Astrocyte (in vitro differentiated cells and primary cell): ENCODE data around the gene VCL. TPM values are rescaled to one million over a fixed set of nuclear protein-coding genes. Genes with fewer than 3 reads are reported as not detected.
A peak's percentile ranks its signal among the peaks of the same experiment; 100 is the strongest.

Experiments
- DNase-seq: peaks from one replicate; pipeline ENCODE4 v3.0.0-alpha.2; 2010; ENCODE audit warnings: low read depth
- FAIRE-seq: peaks from 2 replicates; lab custom pipeline; 2011; peaks lifted over from hg19 to GRCh38; lab: Jason Lieb, UNC
- H2AFZ ChIP-seq: 2 replicates; pipeline ENCODE4 v1.6.0; 2012; ENCODE audit warnings: low read depth, low read length, inconsistent platforms
- H3K27ac ChIP-seq: 2 replicates; pipeline ENCODE4 v1.5.1; 2011; ENCODE audit warnings: low read depth, low read length, inconsistent platforms
- H3K27me3 ChIP-seq: 2 replicates; pipeline ENCODE4 v1.6.0; 2011; ENCODE audit warnings: low read length, inconsistent platforms; ENCODE audit not compliant: insufficient read depth
- H3K36me3 ChIP-seq: 2 replicates; pipeline ENCODE4 v1.5.1; 2011; ENCODE audit warnings: low read length, inconsistent platforms; ENCODE audit not compliant: insufficient read depth
- H3K4me1 ChIP-seq: 2 replicates; pipeline ENCODE4 v1.5.1; 2011; ENCODE audit warnings: low read length, inconsistent platforms; ENCODE audit not compliant: insufficient read depth
- H3K4me2 ChIP-seq: 2 replicates; pipeline ENCODE4 v1.6.0; 2012; ENCODE audit warnings: low read length, inconsistent platforms
- H3K4me3 ChIP-seq: 2 replicates; pipeline ENCODE4 v1.5.1; 2011; ENCODE audit warnings: low read depth, mild to moderate bottlenecking, low read length, inconsistent platforms; ENCODE audit not compliant: insufficient read depth
- H3K79me2 ChIP-seq: 2 replicates; pipeline ENCODE4 v1.6.0; 2012; ENCODE audit warnings: mild to moderate bottlenecking, low read length, inconsistent platforms; ENCODE audit not compliant: insufficient read depth
- H3K9ac ChIP-seq: 2 replicates; pipeline ENCODE4 v1.6.0; 2012; ENCODE audit warnings: mild to moderate bottlenecking, low read length, inconsistent platforms
- H3K9me3 ChIP-seq: 2 replicates; pipeline ENCODE4 v1.5.1; 2012; ENCODE audit warnings: low read depth, mild to moderate bottlenecking, low read length, inconsistent platforms; ENCODE audit not compliant: insufficient read depth
- H4K20me1 ChIP-seq: 2 replicates; pipeline ENCODE4 v1.6.0; 2012; ENCODE audit warnings: low read length, inconsistent platforms; ENCODE audit not compliant: insufficient read depth
- H3K27ac Mint-ChIP-seq: one replicate; pipeline ENCODE4 v1.8.0; 2021; ENCODE audit warnings: mild to moderate bottlenecking, mixed read lengths; ENCODE audit not compliant: unreplicated experiment
- H3K27me3 Mint-ChIP-seq: one replicate; pipeline ENCODE4 v1.8.0; 2021; ENCODE audit warnings: low read depth, mixed read lengths; ENCODE audit not compliant: unreplicated experiment
- H3K36me3 Mint-ChIP-seq: one replicate; pipeline ENCODE4 v1.8.0; 2021; ENCODE audit warnings: low read depth, mixed read lengths; ENCODE audit not compliant: unreplicated experiment
- H3K4me1 Mint-ChIP-seq: one replicate; pipeline ENCODE4 v1.8.0; 2021; ENCODE audit warnings: low read depth, mixed read lengths; ENCODE audit not compliant: unreplicated experiment
- H3K4me3 Mint-ChIP-seq: one replicate; pipeline ENCODE4 v1.8.0; 2021; ENCODE audit warnings: mild to moderate bottlenecking, moderate library complexity, mixed read lengths; ENCODE audit not compliant: unreplicated experiment
- H3K9me3 Mint-ChIP-seq: one replicate; pipeline ENCODE4 v1.8.0; 2021; ENCODE audit warnings: mild to moderate bottlenecking, mixed read lengths; ENCODE audit not compliant: unreplicated experiment
- CTCF ChIP-seq: IDR thresholded peaks from 2 replicates; pipeline ENCODE4 v1.5.1; 2011; ENCODE audit warnings: low read depth, mild to moderate bottlenecking, inconsistent platforms, low read length, moderate library complexity; ENCODE audit not compliant: insufficient read depth
- EZH2 ChIP-seq: IDR thresholded peaks from 2 replicates; pipeline ENCODE4 v1.6.1; 2012; ENCODE audit warnings: mild to moderate bottlenecking, low read length, inconsistent platforms; ENCODE audit not compliant: insufficient read depth
- total RNA-seq: library from RNA; stranded (reverse); gene quantifications from 2 replicates; pipeline ENCODE4 v1.2.1, GENCODE V29; 2021

The VCL gene
- total RNA-seq, 1 donor from 2014 or later = 474 TPM

GRCh38 chr10:74099420-74099819 is 101.5 kb downstream of the VCL start:
- no peak overlapping the region for H3K4me2 ChIP-seq
- H3K36me3 ChIP-seq = peaks cover 81% of the 10 kb centered on the region
- no peaks in the 10 kb centered on the region for H3K27me3 ChIP-seq
- no peak for DNase-seq
- Mint-ChIP-seq H3K4me3 (no peak overlapping the region), H3K9me3 (no peaks in the 10 kb centered on the region), H3K27ac (peak overlapping the region; percentile 16), H3K4me1 (peaks cover 11% of the 10 kb centered on the region), H3K27me3 (no peaks in the 10 kb centered on the region), H3K36me3 (peaks cover 17% of the 10 kb centered on the region)
- peaks cover 77% of the 10 kb centered on the region for H4K20me1 ChIP-seq
- no peak overlapping the region for H3K27ac ChIP-seq
- no peaks in the 10 kb centered on the region for H3K4me1 ChIP-seq
- no peak overlapping the region for H3K4me3 ChIP-seq
- H2AFZ ChIP-seq = no peak overlapping the region
- TF ChIP-seq EZH2 = no peak
- no peak for TF ChIP-seq CTCF
- no peak for FAIRE-seq
- H3K9ac ChIP-seq = no peak overlapping the region
- H3K79me2 ChIP-seq = peaks cover 61% of the 10 kb centered on the region
- no peaks in the 10 kb centered on the region for H3K9me3 ChIP-seq

GRCh38 chr10:74099836-74100235 is 101.9 kb downstream of the VCL start:
- H3K4me3 Mint-ChIP-seq = no peak overlapping the region
- Histone ChIP-seq H4K20me1 (peaks cover 78% of the 10 kb centered on the region), H3K27ac (no peak overlapping the region), H3K79me2 (peaks cover 61% of the 10 kb centered on the region), H3K36me3 (peaks cover 82% of the 10 kb centered on the region), H3K4me2 (no peak overlapping the region), H3K9ac (no peak overlapping the region), H3K9me3 (no peaks in the 10 kb centered on the region), H3K27me3 (no peaks in the 10 kb centered on the region), H2AFZ (no peak overlapping the region), H3K4me1 (no peaks in the 10 kb centered on the region), H3K4me3 (no peak overlapping the region)
- no peak for DNase-seq
- no peaks in the 10 kb centered on the region for H3K9me3 Mint-ChIP-seq
- H3K27me3 Mint-ChIP-seq = no peaks in the 10 kb centered on the region
- H3K36me3 Mint-ChIP-seq = peaks cover 19% of the 10 kb centered on the region
- peak overlapping the region; percentile 24 for H3K27ac Mint-ChIP-seq
- H3K4me1 Mint-ChIP-seq = peaks cover 11% of the 10 kb centered on the region
- no peak for FAIRE-seq
- TF ChIP-seq EZH2 = no peak
- TF ChIP-seq CTCF = no peak

GRCh38 chr10:74103560-74104258 is 105.8 kb downstream of the VCL start:
- Mint-ChIP-seq H3K27ac (peak overlapping the region; percentile 63), H3K9me3 (no peaks in the 10 kb centered on the region), H3K36me3 (peaks cover 36% of the 10 kb centered on the region), H3K4me3 (no peak overlapping the region), H3K27me3 (peaks cover 2% of the 10 kb centered on the region), H3K4me1 (peaks cover 20% of the 10 kb centered on the region)
- H2AFZ ChIP-seq = no peak overlapping the region
- peaks cover 80% of the 10 kb centered on the region for H4K20me1 ChIP-seq
- H3K9me3 ChIP-seq = no peaks in the 10 kb centered on the region
- H3K27me3 ChIP-seq = no peaks in the 10 kb centered on the region
- H3K27ac ChIP-seq = no peak overlapping the region
- no peak overlapping the region for H3K4me3 ChIP-seq
- H3K4me2 ChIP-seq = no peak overlapping the region
- peak; percentile 27 for TF ChIP-seq CTCF
- no peak for TF ChIP-seq EZH2
- H3K4me1 ChIP-seq = no peaks in the 10 kb centered on the region
- DNase-seq (no peak), FAIRE-seq (no peak)
- H3K79me2 ChIP-seq = peaks cover 59% of the 10 kb centered on the region
- peaks cover 75% of the 10 kb centered on the region for H3K36me3 ChIP-seq
- no peak overlapping the region for H3K9ac ChIP-seq
